ENCODE data around the gene ANKRD2.

The ANKRD2 gene

DNA sequence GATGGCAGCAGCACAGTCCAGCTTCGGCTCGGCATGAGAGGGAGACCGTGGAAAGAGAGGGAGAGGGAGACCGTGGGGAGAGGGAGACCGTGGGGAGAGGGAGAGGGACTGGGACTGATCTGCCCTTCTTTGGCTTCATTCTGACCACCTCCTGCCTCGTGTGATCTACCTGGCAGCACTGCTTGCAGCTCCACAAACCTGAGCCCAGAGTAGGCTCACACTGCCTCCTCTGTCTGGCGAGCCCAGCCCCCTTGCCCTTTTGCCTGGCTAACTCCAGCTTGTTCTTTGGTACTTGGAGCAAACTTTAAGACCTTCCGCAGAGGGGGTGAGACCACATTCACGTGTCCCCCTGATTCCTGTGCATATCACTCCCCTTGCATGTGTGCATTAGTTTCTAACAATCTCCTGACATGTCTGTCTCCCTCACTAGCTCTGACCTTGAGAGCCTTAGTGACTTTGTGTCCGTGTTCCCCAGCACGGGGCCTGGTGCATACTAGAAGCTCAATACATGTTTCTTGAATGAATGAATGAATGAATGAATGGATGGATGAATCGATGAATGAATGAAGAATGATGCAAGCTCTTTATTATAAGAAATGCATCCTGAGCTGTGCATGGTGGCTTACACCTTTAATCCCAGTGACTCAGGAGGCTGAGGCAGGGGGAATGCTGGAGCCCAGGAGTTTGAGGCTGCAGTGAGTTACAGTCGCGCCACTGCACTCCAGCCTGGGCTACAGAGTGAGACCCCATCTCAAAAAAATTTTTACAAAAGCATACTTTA, 42.7 kb upstream of the ANKRD2 start:
- H3K4me2 ChIP-seq = no peak overlapping the region
- H3K36me3 ChIP-seq (ENCODE audit: insufficient read depth) = no peaks in the 10 kb centered on the region
- TF ChIP-seq, protein P1, sequence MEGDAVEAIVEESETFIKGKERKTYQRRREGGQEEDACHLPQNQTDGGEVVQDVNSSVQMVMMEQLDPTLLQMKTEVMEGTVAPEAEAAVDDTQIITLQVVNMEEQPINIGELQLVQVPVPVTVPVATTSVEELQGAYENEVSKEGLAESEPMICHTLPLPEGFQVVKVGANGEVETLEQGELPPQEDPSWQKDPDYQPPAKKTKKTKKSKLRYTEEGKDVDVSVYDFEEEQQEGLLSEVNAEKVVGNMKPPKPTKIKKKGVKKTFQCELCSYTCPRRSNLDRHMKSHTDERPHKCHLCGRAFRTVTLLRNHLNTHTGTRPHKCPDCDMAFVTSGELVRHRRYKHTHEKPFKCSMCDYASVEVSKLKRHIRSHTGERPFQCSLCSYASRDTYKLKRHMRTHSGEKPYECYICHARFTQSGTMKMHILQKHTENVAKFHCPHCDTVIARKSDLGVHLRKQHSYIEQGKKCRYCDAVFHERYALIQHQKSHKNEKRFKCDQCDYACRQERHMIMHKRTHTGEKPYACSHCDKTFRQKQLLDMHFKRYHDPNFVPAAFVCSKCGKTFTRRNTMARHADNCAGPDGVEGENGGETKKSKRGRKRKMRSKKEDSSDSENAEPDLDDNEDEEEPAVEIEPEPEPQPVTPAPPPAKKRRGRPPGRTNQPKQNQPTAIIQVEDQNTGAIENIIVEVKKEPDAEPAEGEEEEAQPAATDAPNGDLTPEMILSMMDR (conservative IDR thresholded peaks at IDR 0.05; ENCODE audit: low read depth, low read length) = no peak
- H3K27me3 ChIP-seq (ENCODE audit: insufficient read depth, low read depth) = no peaks in the 10 kb centered on the region
- H2AFZ ChIP-seq (ENCODE audit: low read depth) = no peak overlapping the region
- H3K4me1 ChIP-seq (ENCODE audit: low read depth, poor library complexity, severe bottlenecking) = peaks cover 10% of the 10 kb centered on the region
- H3K79me2 ChIP-seq (ENCODE audit: insufficient read depth, low read depth) = no peaks in the 10 kb centered on the region
- no peak overlapping the region for H3K9ac ChIP-seq
- no peak overlapping the region for H3K4me3 ChIP-seq (IDR thresholded peaks at IDR 0.05; ENCODE audit: insufficient read depth, low read depth, low read length)
- no peak overlapping the region for H3K27ac ChIP-seq
- no peaks in the 10 kb centered on the region for H4K20me1 ChIP-seq (ENCODE audit: insufficient read depth)

GRCh38 chr10:97531401-97531986, 41.1 kb upstream of the ANKRD2 start:
- Histone ChIP-seq H3K9ac (no peak overlapping the region), H3K4me3 (IDR thresholded peaks at IDR 0.05; ENCODE audit: insufficient read depth, low read depth, low read length) (no peak overlapping the region), H3K36me3 (ENCODE audit: insufficient read depth) (no peaks in the 10 kb centered on the region), H4K20me1 (ENCODE audit: insufficient read depth) (no peaks in the 10 kb centered on the region), H2AFZ (ENCODE audit: low read depth) (no peak overlapping the region), H3K27ac (no peak overlapping the region), H3K4me1 (ENCODE audit: low read depth, poor library complexity, severe bottlenecking) (peaks cover 10% of the 10 kb centered on the region), H3K27me3 (ENCODE audit: insufficient read depth, low read depth) (no peaks in the 10 kb centered on the region), H3K4me2 (no peak overlapping the region), H3K79me2 (ENCODE audit: insufficient read depth, low read depth) (no peaks in the 10 kb centered on the region)
- TF ChIP-seq, protein P1 (conservative IDR thresholded peaks at IDR 0.05; ENCODE audit: low read depth, low read length) = no peak

- Histone ChIP-seq H3K4me1 (ENCODE audit: low read depth, poor library complexity, severe bottlenecking) (peaks cover 10% of the 10 kb centered on the region), H3K79me2 (ENCODE audit: insufficient read depth, low read depth) (no peaks in the 10 kb centered on the region)
- TF ChIP-seq, protein P1 (conservative IDR thresholded peaks at IDR 0.05; ENCODE audit: low read depth, low read length) = no peak
Observed at GRCh38 chr10:97532935-97533671, 39.5 kb upstream of the ANKRD2 start.

DNA sequence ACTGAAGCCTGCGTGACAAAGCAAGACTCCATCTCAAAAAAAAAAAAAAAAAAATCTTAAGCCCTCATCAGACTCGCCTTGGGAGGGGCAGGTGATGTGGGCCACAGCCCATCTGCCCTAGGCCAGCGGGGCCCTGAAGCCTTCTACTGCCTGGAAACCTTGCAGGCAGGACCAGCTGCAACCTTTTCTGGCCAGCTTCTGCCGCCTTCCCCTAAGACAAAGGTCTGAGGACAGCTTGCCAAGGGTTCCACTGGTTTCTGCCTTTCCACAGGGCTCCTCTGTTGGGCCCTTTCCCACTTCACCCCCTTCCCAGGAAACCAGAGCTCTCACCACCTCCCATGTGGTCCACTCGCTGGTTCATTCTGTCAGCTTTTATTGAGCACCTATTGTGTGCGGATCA, 38.7 kb upstream of the ANKRD2 start:
- H3K4me2 ChIP-seq = no peak overlapping the region
- no peaks in the 10 kb centered on the region for H3K27me3 ChIP-seq (ENCODE audit: insufficient read depth, low read depth)
- H3K4me1 ChIP-seq (ENCODE audit: low read depth, poor library complexity, severe bottlenecking) = peaks cover 10% of the 10 kb centered on the region
- H2AFZ ChIP-seq (ENCODE audit: low read depth) = no peak overlapping the region
- TF ChIP-seq, protein P1 (conservative IDR thresholded peaks at IDR 0.05; ENCODE audit: low read depth, low read length) = no peak
- no peaks in the 10 kb centered on the region for H3K79me2 ChIP-seq (ENCODE audit: insufficient read depth, low read depth)
- H3K36me3 ChIP-seq (ENCODE audit: insufficient read depth) = no peaks in the 10 kb centered on the region
- no peaks in the 10 kb centered on the region for H4K20me1 ChIP-seq (ENCODE audit: insufficient read depth)
- no peak overlapping the region for H3K4me3 ChIP-seq (IDR thresholded peaks at IDR 0.05; ENCODE audit: insufficient read depth, low read depth, low read length)
- no peak overlapping the region for H3K27ac ChIP-seq
- H3K9ac ChIP-seq = no peak overlapping the region

More at GRCh38 chr10:97532935-97533671, 39.5 kb upstream of the ANKRD2 start:
- Histone ChIP-seq H4K20me1 (ENCODE audit: insufficient read depth) (no peaks in the 10 kb centered on the region), H3K36me3 (ENCODE audit: insufficient read depth) (no peaks in the 10 kb centered on the region), H2AFZ (ENCODE audit: low read depth) (no peak overlapping the region), H3K27me3 (ENCODE audit: insufficient read depth, low read depth) (no peaks in the 10 kb centered on the region), H3K27ac (no peak overlapping the region; the same call in 1 of the 2 replicates), H3K4me3 (IDR thresholded peaks at IDR 0.05; ENCODE audit: insufficient read depth, low read depth, low read length) (no peak overlapping the region), H3K4me2 (peak overlapping the region; percentile 17; the same call in 1 of the 2 replicates), H3K9ac (no peak overlapping the region)
